HG03378 (cell line): ENCODE measurements around the gene DNAJC13.
"Not testable (repeated sequence)": the region's sequence is repeated elsewhere in the genome, so short reads cannot be mapped to it uniquely, and the experiment has no call there.

Source experiments
- ATAC-seq: cut with Tn5 transposase; IDR thresholded peaks from one replicate; pipeline ENCODE4 v1.9.1; 2021; ENCODE audit warnings: mild to moderate bottlenecking, moderate library complexity; ENCODE audit not compliant: unreplicated experiment

Gene DNAJC13, protein sequence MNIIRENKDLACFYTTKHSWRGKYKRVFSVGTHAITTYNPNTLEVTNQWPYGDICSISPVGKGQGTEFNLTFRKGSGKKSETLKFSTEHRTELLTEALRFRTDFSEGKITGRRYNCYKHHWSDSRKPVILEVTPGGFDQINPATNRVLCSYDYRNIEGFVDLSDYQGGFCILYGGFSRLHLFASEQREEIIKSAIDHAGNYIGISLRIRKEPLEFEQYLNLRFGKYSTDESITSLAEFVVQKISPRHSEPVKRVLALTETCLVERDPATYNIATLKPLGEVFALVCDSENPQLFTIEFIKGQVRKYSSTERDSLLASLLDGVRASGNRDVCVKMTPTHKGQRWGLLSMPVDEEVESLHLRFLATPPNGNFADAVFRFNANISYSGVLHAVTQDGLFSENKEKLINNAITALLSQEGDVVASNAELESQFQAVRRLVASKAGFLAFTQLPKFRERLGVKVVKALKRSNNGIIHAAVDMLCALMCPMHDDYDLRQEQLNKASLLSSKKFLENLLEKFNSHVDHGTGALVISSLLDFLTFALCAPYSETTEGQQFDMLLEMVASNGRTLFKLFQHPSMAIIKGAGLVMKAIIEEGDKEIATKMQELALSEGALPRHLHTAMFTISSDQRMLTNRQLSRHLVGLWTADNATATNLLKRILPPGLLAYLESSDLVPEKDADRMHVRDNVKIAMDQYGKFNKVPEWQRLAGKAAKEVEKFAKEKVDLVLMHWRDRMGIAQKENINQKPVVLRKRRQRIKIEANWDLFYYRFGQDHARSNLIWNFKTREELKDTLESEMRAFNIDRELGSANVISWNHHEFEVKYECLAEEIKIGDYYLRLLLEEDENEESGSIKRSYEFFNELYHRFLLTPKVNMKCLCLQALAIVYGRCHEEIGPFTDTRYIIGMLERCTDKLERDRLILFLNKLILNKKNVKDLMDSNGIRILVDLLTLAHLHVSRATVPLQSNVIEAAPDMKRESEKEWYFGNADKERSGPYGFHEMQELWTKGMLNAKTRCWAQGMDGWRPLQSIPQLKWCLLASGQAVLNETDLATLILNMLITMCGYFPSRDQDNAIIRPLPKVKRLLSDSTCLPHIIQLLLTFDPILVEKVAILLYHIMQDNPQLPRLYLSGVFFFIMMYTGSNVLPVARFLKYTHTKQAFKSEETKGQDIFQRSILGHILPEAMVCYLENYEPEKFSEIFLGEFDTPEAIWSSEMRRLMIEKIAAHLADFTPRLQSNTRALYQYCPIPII (N-terminal part only)

DNA sequence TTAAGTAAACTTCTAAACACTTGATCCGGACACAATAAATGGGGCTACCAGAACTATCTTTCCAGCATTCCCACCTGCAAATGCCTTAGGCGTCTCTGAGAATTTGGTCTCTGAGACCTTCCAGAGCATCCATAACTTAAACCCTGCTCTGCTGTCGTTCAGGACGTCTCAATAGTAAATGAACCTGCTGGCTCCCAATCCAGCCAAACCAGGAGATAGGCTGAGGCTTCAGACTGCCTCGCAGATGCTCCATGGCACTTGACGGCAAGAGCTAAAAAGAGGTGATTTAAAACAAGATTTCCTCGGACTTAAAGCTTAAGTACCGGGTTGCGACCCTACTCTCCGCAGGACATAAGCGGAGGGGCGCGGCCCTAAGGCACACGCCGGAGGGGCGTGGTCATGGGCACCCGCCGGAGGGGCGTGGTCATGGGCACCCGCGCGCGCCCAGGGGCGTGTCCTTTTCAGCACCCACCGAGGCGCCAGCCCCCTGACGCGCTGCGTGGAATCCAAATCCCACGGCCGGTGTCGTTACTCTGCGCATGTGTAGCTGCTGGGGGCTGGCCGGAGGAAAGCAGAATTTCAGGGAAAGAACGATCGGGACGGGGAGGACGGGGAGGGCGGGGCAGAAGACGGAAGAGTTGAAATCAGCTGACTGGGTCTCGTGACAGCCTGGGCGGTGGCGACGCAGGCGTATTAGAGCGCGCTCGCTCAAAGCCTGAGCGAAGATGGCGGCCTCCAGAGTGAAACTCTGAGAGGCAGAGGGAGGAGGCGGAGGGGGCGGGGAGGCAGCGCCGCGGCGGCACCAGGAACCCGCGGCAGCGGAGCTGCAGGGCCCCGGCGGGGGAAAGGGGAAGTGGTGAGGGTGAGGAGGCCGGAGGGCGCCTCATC is at the start of gene DNAJC13:
Gene DNAJC13 (plus strand): TSS at position 696 of the 888 bp plus-strand sequence. CDS start 17,049 bp downstream, outside the sequence.
- peak; percentile 78 for ATAC-seq

DNA sequence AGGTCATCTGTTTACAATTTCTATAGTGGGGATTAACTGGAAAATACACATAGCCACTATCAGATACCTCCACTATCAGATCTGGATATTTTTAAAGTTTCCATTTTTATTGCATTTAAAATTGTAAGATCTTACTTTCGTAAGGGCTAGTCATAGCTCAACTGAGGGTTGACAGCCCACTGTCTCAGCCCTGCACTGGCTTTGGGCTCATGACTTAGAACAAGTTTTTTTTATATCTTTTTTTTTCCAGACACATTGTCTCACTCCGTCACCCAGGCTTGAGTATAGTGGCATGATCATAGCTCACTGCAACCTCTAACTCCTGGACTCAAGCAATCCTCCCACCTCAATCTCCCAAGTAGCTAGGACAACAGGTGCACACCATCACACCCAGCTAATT is 48.8 kb upstream of the DNAJC13 start:
- no peak for ATAC-seq

DNA sequence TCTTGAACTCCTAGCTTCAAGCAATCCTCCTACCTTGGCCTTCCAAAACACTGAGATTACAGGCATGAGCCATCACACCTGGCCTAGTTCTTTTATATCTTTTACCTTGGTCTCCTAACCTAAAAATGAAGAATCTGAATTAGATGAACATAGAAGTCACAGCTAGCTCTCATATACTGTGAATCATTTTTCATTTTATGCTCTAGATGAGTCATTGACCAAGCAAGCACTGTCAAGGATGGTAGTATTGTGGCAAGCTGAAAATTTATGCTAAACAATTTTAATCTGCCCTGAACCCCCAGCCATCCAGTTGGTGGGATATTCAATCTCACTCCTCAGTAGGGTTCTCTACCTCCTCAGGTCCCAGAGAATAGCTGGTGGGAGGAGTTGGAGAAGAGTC is 48.3 kb upstream of the DNAJC13 start:
- ATAC-seq: no peak

DNA sequence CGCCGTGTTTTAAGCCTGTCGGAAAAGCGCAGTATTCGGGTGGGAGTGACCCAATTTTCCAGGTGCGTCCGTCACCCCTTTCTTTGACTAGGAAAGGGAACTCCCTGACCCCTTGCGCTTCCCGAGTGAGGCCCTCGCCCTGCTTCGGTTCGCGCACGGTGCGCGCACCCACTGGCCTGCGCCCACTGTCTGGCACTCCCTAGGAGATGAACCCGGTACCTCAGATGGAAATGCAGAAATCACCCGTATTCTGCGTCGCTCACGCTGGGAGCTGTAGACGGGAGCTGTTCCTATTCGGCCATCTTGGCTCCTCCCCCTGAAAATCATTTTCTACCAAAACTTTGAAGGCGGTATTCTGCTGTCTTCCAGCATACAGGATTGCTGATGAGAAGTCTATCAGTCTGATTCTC is 40.4 kb upstream of the DNAJC13 start:
- ATAC-seq: not testable (repeated sequence)

DNA sequence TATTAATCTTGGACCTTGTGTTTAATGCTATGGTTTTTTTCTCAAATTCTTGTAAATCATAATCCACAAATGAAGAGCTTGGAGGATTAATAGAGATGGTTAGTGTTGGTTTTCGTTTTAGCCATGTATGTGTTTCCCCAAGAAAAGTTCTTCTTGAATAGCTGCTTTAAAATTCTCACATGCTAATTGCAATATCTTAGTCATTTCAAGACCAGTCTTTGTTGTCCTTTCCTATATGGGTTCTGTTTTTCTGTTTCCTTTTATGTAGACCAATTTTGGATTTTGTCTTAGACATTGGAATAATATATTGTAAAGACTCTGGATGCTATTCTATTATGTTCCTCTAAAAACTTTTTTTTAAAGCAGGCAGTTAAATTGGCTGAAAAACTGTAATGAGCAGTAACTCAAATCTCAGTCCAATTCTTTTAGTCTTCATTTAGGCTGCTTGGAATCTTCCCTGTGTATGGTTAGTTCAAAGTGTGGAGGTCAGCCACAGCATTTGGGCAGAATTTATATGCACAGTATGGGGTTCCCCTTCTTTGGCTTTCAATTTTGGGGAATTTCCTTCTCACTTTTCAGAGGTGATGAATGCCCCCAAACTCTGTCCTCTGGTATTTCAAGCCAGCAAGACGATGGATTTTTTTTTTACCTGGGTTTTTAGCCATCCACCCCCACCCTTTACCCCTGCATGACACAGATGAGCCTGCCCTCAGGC is 39.1 kb upstream of the DNAJC13 start:
- ATAC-seq: no peak

DNA sequence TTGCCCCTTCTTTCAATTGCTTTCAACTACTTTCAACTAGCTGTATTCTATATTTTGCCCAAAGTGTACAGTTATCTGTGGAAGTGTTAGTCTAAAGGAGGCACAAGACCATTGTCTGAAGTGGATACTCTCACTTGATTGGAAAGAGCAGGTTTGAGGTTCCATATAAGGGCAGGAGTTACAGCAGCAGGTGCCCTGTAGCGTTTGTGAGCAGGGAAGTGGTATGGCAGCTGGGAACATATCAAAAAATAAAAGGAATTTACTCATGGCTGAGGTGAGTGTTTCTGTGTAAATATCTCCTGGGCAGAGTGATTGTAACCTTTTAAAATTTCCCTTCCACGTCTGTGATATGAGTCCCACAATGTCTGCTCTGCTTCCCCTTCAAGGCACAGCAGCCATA is 38.5 kb upstream of the DNAJC13 start:
- no peak for ATAC-seq

DNA sequence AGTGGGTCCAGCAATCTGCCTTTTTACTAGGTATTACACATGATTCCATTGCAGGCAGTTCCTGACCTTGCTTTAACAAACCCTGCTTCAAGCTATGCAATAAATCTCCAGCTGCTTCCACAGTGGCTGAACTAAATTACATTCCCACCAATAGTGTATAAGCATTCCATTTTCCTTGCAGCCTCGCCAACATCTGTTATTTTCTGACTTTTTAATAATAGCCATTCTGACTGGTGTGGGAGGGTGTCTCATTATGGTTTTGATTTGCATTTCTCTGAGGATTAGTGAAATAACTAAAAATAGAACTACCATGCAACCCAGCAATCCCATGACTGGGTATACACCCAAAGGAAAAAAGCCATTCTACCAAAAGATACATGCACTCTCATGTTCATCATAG is 36.4 kb upstream of the DNAJC13 start:
- no peak for ATAC-seq

DNA sequence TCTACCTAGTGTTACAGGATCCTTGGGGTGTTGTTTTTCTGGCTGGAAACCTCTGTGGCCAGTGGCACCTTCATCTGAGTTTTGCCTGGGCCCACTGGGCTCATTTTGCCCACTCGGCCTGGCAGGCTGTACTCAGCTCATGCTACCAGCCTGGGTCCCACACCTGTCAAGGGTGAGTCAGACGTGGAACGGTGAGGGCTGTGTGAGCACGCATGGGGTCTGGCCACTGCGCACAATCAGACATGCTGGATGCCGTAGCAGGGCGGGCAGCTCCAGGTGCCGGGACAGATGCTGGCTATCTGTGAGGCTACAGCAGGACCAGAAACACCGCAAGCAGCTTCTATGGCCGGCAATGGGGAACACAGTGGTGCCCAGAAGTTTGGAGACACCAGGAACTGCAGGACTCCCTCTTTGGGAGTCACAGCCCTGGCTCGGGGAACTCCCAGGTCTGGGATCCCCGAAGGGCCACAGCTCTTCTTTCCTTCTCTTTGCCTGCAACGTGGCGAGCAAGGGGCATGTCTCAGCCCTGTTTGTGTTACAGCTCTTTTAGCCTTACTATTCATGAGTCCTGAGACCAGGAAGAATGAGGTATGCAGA is 35.9 kb upstream of the DNAJC13 start:
- ATAC-seq: no peak

DNA sequence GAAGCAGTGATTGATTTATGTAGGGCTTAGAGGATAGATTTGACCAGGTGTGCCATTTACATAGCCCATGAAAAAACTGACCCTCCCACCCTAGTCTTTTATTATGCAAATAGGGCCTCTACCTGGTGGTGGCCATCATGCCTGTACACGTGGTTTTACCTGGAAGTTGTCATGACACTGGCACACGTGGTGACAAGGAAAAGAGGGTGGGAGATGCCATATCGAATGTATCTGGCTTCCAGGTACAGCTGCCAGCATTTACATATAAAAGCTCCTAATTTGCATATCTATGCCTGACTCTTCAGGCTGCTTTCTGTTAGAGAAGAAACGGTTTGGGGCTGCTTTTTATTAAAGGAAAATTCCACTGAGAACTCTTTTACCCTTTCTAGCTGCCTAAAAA is 35.0 kb upstream of the DNAJC13 start:
- no peak for ATAC-seq

DNA sequence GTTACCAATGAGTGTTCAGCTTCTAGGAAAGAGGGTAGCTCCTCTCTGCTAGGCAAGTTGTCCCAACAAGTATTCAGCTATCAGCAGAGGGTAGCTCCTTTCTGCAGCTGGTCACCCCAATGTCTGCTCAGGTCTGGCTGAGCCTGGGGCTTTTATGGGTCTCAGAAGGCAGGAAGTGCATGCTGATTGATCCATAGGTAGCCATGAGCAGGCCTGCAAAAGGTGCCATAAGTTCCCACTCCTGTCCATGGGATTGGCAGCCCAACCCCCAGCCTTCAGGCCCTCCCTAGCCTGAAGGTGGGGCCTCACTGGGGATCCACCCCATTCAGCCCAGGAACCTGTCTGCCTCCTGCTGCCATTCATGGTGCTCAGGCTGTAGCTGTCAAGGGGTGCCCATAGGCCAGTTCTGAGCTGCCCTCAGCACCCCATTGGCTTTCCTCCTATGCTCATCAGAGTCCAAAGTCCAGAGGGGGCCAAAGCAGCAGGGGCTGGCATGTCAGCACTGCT is 34.6 kb upstream of the DNAJC13 start:
- no peak for ATAC-seq

DNA sequence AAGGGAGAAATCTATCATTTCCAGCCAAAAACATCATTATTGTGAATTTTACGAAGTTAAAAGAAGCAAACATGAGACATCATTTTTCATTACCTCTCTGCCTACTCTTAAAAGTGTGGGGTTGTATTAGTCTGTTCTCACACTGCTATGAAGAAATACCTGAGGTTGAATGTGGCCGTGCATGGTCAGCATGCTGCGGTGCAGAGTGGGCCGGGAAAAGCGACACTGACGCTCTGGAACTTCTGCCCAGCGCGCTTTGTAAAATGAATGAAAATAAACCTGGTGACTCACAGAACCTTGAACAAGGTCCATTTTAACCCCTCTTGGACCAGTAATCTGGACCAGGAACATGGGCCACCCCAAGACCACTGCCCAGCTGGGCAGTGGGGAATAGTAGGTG is 31.0 kb upstream of the DNAJC13 start:
- ATAC-seq: no peak

DNA sequence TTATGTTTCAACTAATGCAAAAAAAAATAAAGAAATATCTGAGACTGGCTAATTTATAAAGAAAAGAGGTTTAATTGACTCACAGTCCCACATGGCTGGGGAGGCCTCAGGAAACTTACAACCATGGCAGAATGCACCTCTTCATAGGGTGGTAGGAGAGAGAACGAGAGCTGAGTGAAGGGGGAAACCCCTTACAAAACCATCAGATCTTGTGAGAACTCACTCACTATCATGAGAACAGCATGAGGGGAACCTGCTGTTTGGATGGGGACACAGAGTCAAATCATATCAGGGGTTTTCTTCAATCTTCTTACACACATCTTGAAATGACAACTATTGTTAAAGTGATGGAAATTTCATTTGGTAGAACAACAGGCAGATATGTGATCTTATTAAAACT is 24.6 kb upstream of the DNAJC13 start:
- ATAC-seq: not testable (repeated sequence)

DNA sequence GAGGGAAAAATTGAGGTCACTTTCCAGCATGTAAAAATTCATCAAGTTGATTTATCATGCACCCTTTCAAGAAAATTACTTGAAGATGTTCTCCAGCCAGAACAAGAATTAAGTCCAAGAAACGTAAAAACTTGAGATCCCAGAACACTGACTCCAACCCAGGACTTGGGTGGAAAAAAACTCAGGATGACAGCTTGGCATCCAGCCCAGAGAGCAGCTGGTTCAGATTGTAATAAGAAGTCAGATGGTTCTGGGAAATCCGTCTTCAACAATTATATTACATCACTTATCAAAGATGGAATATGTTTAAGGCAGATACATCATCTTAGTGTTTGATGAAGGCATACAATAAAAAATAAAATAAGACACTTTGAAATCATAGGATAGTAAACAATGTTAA is 23.0 kb upstream of the DNAJC13 start:
- no peak for ATAC-seq

DNA sequence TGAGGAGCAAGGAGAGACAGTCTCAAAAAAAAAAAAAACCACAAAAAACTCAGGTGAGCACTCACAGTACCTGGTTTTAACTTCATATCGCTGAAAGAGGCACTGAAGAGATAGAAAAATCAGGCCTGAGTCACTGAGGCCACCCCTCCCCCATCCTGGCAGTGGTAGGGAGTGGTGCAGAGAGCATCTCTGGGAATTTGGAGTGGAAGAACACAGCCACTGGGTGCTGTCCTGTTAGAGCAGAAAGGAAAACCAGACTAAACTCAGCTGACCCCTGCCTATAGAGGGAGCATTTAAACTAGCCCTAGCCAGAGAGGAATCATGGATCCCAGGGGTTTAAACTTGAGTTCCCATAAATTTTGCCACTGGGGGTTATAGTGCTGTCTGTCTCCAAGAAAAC is 22.2 kb upstream of the DNAJC13 start:
- no peak for ATAC-seq

DNA sequence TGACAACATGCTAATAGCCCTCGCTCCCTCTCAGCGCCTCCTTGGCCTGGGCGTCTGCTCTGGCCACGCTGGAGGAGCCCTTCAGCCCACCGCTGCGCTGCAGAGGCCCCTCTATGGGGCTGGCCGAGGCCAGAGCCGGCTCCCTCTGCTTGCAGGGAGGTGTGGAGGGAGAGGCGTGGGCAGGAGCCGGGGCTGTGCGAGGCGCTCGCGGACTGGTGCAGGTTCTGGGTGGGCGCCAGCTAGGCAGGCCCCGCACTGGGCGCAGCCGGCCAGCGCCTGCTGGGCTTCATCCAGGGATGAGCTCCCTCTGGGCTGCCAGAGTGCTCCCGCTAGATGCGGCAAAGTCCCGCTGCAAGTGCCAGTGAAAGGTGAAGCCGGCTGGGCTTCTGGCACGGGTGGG is 21.0 kb upstream of the DNAJC13 start:
- ATAC-seq: no peak

DNA sequence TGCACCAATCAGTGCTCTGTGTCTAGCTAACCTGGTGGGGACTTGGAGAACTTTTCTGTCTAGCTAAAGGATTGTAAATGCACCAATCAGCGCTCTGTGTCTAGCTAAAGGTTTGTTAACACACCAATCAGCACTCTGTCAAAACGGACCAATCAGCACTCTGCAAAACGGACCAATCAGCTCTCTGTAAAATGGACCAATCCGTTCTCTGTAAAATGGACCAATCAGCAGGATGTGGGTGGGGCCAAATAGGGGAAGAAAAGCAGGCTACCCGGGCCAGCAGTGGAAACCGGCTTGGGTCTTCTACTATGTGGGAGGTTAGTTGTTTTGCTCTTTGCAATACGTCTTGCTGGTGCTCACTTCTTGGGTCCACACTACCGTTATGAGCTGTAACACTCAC is 20.5 kb upstream of the DNAJC13 start:
- not testable (repeated sequence) for ATAC-seq

DNA sequence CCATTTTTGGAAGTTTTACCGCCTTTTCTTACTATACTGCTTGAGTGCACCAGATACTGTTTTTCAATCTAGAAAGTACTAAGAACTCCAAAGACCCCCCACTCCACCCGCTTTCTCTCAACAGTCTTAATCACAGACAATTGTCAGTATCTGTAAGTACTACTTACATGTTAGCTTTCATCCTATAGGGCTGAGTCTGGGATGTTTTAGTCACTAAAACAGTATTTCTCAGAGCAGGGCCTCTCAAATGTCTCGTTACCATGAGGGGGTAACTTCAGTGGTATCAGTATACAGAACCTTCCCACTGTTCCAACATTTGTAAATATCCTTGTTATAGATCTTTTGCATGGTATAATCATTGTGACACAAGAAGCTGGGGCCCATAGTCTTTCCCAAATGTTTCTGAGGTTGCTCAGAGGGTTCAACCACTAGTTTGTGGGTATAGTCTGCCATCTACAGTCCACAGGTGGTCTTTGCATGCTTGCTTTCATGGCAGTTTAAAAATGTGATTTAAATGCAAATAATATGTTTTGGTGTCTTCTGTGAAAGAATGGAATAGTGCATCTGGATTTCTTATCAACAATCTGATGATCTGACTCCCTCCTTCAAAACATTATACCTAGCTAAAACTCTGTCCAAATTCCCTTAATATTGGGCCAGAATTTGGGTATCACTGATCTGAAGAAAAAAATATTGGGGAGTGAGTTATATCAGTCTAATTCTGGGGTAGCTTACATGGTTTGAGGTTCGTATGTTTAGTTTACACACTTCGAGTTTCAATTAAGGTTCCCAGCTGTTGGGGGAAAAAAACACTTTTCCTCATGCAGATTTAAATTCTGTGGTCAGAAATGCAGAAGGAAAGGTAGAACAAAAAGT is 18.0 kb upstream of the DNAJC13 start:
- ATAC-seq: no peak

DNA sequence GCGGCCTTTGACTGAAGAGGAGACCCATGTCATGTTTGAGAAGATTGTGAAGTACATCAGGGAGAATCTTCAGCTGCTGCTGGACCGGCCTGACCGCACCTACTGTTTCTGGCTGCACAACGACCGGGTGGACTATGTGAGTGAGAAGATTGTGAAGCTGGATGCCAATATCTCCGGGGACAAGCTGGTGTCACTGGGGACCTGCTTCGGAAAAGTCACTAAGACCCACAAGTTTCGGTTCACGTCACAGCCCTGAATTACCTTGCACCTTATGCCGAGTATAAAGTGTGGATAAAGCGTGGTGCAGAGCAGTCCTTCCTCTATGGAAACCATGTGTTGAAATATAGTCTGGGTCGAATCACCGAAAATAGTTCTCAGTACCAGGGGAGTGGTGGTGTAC is 16.0 kb upstream of the DNAJC13 start:
- ATAC-seq: no peak
